ENCODE data around the gene FOXL3.

DNA sequence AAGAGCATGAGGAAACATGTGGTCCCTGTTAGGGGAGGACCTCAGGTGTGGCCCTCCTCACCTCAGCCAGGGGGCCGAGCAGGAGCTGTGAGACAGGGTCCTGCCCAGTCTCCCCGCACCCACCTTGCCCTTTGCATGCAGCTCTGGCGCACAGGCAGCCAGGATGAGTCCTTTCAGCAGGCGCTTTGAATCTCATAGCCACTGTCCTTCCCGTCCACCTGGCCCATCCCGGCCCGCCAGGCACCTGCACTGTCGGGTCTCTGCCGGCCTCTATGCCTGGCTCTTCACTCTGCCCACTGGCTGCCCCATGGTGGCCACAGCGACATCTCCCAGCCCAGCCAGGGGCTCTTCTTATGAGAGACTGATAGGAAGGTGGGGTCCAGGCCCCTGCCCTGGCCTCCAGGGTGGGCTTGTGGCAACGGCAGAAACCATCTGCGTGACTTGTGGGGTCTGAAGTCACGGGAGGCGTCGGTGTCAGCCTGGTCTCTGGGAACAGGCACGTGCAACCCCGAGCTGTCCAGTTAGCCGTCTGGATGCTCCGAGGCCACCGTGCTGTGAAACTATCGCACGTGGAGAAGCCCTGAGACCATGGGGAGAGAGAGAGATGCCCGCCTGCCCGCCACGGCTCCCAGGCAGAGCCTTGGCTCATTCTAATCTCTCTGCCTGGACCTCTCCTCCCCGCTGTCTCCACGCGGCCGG, 37.4 kb downstream of the FOXL3 start:
- TF ChIP-seq POLR2A (IDR thresholded peaks at IDR 0.05) = no peak
- TF ChIP-seq, protein P1, sequence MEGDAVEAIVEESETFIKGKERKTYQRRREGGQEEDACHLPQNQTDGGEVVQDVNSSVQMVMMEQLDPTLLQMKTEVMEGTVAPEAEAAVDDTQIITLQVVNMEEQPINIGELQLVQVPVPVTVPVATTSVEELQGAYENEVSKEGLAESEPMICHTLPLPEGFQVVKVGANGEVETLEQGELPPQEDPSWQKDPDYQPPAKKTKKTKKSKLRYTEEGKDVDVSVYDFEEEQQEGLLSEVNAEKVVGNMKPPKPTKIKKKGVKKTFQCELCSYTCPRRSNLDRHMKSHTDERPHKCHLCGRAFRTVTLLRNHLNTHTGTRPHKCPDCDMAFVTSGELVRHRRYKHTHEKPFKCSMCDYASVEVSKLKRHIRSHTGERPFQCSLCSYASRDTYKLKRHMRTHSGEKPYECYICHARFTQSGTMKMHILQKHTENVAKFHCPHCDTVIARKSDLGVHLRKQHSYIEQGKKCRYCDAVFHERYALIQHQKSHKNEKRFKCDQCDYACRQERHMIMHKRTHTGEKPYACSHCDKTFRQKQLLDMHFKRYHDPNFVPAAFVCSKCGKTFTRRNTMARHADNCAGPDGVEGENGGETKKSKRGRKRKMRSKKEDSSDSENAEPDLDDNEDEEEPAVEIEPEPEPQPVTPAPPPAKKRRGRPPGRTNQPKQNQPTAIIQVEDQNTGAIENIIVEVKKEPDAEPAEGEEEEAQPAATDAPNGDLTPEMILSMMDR (IDR thresholded peaks at IDR 0.05) = no peak
